Measurements from ENCODE around the gene ANKMY1. TPM values are rescaled to one million over a fixed set of nuclear protein-coding genes. Genes with fewer than 3 reads are reported as not detected.

ANKMY1 gene
- total and polyA plus RNA-seq, 2 donors = 6.6 to 10.3 TPM

DNA sequence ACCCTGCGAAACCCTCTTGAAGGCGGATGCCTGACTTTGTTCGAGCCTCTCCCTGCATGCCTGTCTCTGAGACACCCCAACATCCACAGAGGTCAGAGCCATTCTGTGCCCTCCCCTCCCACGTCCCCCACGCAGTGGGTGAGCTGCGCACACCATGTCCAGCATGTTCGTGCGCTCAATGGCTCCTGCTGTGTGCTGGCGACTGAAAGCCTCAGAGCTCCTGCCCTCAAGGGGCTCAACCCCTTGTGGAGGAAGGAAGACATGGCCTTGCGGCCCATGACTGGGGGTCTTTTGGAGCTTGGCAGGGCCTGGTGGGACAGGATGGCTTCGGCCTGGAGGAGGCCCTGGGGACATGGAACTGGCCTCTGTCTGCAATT is 45.7 kb downstream of the ANKMY1 start:
- Histone ChIP-seq H3K4me1 (ENCODE audit: control insufficient read depth in 2 of 2, insufficient read depth in 2 of 2, low read length in 2 of 2) (no peaks in the 10 kb centered on the region), H3K4me3 (ENCODE audit: low read length in 2 of 2) (no peak overlapping the region), H3K27ac (ENCODE audit: low read depth in 1 of 2, low read length in 1 of 2) (no peak overlapping the region), H3K36me3 (ENCODE audit: control insufficient read depth in 2 of 2, insufficient read depth in 2 of 2, low read length in 1 of 2) (peaks cover 0 to 15% of the 10 kb centered on the region in 2 donors), H3K9me3 (ENCODE audit: control insufficient read depth in 2 of 2, insufficient read depth in 1 of 2, low read length in 1 of 2) (no peaks in the 10 kb centered on the region), H3K27me3 (ENCODE audit: control insufficient read depth in 2 of 2, insufficient read depth in 1 of 2, low read length in 1 of 2) (no peaks in the 10 kb centered on the region)
- no peak for DNase-seq (ENCODE audit: low read depth in 6 of 9, low spot score in 9 of 9)
- 98% methylated on average over 11 of the region's 11 CpGs for WGBS

DNA sequence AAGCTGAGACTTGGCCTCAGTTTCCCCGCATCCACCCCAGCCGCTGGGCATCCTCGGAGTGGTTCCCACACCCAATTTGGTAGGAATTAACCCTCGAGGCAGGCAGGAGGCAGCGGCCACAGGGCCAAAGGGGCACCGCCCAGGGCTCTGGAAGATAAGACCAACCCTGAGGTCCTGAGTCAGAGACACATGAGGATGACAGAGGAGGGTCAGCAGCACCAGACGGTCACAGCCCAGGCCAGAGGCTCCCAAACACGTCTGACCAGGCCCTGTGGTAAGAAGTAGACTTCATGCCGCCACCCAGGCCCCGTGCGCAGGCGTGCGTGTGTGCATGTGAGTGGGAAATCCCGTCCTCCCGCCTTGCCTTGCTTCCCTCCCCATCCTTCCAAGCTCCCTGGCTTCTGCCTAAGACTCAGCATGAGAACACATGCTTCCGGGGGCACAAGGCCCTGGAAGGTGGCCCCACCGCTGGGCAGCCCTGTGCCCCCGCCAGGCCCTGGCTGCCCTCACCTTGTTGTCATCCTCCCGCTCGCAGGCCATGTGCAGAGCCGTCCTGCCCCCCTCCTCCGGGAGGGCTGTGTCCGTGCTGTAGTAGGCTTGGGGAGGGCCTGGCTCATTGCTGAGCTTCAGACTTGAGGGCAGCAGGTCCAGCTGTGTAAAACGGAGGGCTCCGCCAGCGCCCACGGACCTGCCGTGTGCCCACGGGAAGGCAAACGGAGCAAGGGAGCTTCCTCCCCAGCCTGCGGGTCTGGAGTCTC is 46.3 kb downstream of the ANKMY1 start:
- WGBS = 98% methylated on average over 31 of the region's 31 CpGs
- no peaks in the 10 kb centered on the region for H3K27me3 ChIP-seq (ENCODE audit: control insufficient read depth in 2 of 2, insufficient read depth in 1 of 2, low read length in 1 of 2)
- peaks cover 0 to 15% of the 10 kb centered on the region in 2 donors for H3K36me3 ChIP-seq (ENCODE audit: control insufficient read depth in 2 of 2, insufficient read depth in 2 of 2, low read length in 1 of 2)
- H3K27ac ChIP-seq (ENCODE audit: low read depth in 1 of 2, low read length in 1 of 2) = no peak overlapping the region
- H3K4me1 ChIP-seq (ENCODE audit: control insufficient read depth in 2 of 2, insufficient read depth in 2 of 2, low read length in 2 of 2) = no peaks in the 10 kb centered on the region
- no peaks in the 10 kb centered on the region for H3K9me3 ChIP-seq (ENCODE audit: control insufficient read depth in 2 of 2, insufficient read depth in 1 of 2, low read length in 1 of 2)
- no peak overlapping the region for H3K4me3 ChIP-seq (ENCODE audit: low read length in 2 of 2)
- no peak for DNase-seq (ENCODE audit: low read depth in 6 of 9, low spot score in 9 of 9)

- WGBS = 98% methylated on average over 12 of the region's 12 CpGs
- DNase-seq (ENCODE audit: low read depth in 6 of 9, low spot score in 9 of 9) = no peak
- no peaks in the 10 kb centered on the region for H3K9me3 ChIP-seq (ENCODE audit: control insufficient read depth in 2 of 2, insufficient read depth in 1 of 2, low read length in 1 of 2)
- H3K4me1 ChIP-seq (ENCODE audit: control insufficient read depth in 2 of 2, insufficient read depth in 2 of 2, low read length in 2 of 2) = no peaks in the 10 kb centered on the region
- H3K36me3 ChIP-seq (ENCODE audit: control insufficient read depth in 2 of 2, insufficient read depth in 2 of 2, low read length in 1 of 2) = peaks cover 0 to 15% of the 10 kb centered on the region in 2 donors
- no peak overlapping the region for H3K27ac ChIP-seq (ENCODE audit: low read depth in 1 of 2, low read length in 1 of 2)
- H3K4me3 ChIP-seq (ENCODE audit: low read length in 2 of 2) = no peak overlapping the region
- H3K27me3 ChIP-seq (ENCODE audit: control insufficient read depth in 2 of 2, insufficient read depth in 1 of 2, low read length in 1 of 2) = no peaks in the 10 kb centered on the region
Observed at GRCh38 chr2:240510513-240511210, 47.1 kb downstream of the ANKMY1 start.

- Histone ChIP-seq H3K27ac (ENCODE audit: low read depth in 1 of 2, low read length in 1 of 2) (no peak overlapping the region), H3K27me3 (ENCODE audit: control insufficient read depth in 2 of 2, insufficient read depth in 1 of 2, low read length in 1 of 2) (no peaks in the 10 kb centered on the region), H3K36me3 (ENCODE audit: control insufficient read depth in 2 of 2, insufficient read depth in 2 of 2, low read length in 1 of 2) (peaks cover 0 to 15% of the 10 kb centered on the region in 2 donors), H3K4me3 (ENCODE audit: low read length in 2 of 2) (no peak overlapping the region), H3K4me1 (ENCODE audit: control insufficient read depth in 2 of 2, insufficient read depth in 2 of 2, low read length in 2 of 2) (no peaks in the 10 kb centered on the region), H3K9me3 (ENCODE audit: control insufficient read depth in 2 of 2, insufficient read depth in 1 of 2, low read length in 1 of 2) (no peaks in the 10 kb centered on the region)
- 87% methylated on average over 12 of the region's 12 CpGs for WGBS
- DNase-seq (ENCODE audit: low read depth in 6 of 9, low spot score in 9 of 9) = no peak
Observed at GRCh38 chr2:240509667-240510512, 47.9 kb downstream of the ANKMY1 start.

DNA sequence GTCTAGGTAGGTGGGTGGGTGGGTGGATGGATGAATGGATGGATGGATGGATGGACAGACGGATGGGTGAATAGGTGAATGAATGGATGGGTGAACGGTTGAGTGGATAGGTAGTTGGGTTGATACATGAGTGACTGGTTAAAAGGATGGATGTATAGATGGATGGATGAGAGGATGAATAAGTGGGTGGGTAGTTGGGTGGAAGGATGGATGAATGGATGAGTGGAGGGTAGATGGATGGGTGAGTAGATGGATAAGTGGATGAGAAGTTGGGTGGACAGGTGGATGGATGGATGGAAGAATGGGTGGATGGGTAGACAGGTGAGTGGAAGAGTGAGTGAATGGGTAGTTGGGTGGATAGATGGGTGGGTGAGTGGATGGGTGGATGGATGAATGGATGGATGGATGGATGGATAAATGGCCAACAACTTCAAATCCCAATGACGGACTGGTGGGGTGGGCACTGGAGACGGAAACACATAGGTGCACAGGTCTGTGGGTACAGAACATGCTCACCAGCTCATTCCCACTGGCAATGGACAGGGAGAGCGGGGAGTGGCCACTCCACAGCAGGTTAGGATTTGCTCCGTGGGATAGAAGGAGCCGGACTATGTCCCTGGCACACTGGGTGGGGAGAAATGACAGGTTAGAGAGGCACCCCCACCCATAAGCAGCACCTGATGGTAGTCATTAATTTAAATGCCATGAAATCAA is 48.8 kb downstream of the ANKMY1 start:
- H3K4me3 ChIP-seq (ENCODE audit: low read length in 2 of 2) = no peak overlapping the region
- no peak overlapping the region for H3K27ac ChIP-seq (ENCODE audit: low read depth in 1 of 2, low read length in 1 of 2)
- no peaks in the 10 kb centered on the region for H3K4me1 ChIP-seq (ENCODE audit: control insufficient read depth in 2 of 2, insufficient read depth in 2 of 2, low read length in 2 of 2)
- H3K9me3 ChIP-seq (ENCODE audit: control insufficient read depth in 2 of 2, insufficient read depth in 1 of 2, low read length in 1 of 2) = no peaks in the 10 kb centered on the region
- DNase-seq (ENCODE audit: low read depth in 6 of 9, low spot score in 9 of 9) = no peak
- WGBS = 98% methylated on average over 7 of the region's 7 CpGs
- H3K36me3 ChIP-seq (ENCODE audit: control insufficient read depth in 2 of 2, insufficient read depth in 2 of 2, low read length in 1 of 2) = peaks cover 0 to 15% of the 10 kb centered on the region in 2 donors
- no peaks in the 10 kb centered on the region for H3K27me3 ChIP-seq (ENCODE audit: control insufficient read depth in 2 of 2, insufficient read depth in 1 of 2, low read length in 1 of 2)

- Histone ChIP-seq H3K4me1 (ENCODE audit: control insufficient read depth in 2 of 2, insufficient read depth in 2 of 2, low read length in 2 of 2) (no peaks in the 10 kb centered on the region), H3K27ac (ENCODE audit: low read depth in 1 of 2, low read length in 1 of 2) (no peak overlapping the region), H3K36me3 (ENCODE audit: control insufficient read depth in 2 of 2, insufficient read depth in 2 of 2, low read length in 1 of 2) (peaks cover 0 to 15% of the 10 kb centered on the region in 2 donors), H3K27me3 (ENCODE audit: control insufficient read depth in 2 of 2, insufficient read depth in 1 of 2, low read length in 1 of 2) (no peaks in the 10 kb centered on the region), H3K4me3 (ENCODE audit: low read length in 2 of 2) (no peak overlapping the region), H3K9me3 (ENCODE audit: control insufficient read depth in 2 of 2, insufficient read depth in 1 of 2, low read length in 1 of 2) (no peaks in the 10 kb centered on the region)
- 99% methylated on average over 11 of the region's 11 CpGs for WGBS
- DNase-seq (ENCODE audit: low read depth in 6 of 9, low spot score in 9 of 9) = no peak
Observed at GRCh38 chr2:240507778-240508251, 50.0 kb downstream of the ANKMY1 start.

DNA sequence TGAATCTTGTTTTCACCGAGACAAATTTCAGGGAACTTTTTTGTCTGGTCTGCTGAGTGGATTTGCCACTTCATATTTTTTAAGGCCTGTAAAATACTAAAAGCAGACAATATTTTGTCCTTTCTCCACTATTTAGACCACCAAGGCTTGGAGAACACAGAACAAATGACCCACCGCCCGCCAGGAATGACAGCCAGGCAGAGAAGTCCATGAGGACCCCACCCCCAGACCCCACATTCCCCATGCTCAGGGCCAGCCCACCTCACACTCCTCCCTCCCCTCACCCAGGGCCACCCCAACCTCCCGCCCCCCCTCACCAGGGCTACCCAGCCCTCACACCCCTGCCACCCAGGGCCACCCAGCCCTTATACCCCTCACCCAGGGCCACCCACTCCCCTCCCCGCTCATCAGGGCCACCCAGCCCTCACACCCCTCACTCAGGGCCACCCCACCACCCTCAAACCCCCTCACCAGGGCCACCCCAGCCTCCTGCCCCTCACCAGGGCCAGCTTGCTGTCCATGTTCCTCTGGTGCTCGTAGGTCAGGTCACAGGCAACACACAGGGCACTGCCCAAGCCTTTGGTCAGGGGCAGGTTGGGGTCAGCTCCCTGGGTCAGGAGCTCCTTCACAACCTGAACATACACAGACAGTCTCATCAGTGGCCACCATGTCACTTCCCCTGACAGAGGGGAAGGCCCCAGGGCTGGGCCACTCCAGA is 50.6 kb downstream of the ANKMY1 start:
- Histone ChIP-seq H3K27ac (ENCODE audit: low read depth in 1 of 2, low read length in 1 of 2) (no peak overlapping the region), H3K4me1 (ENCODE audit: control insufficient read depth in 2 of 2, insufficient read depth in 2 of 2, low read length in 2 of 2) (no peaks in the 10 kb centered on the region), H3K27me3 (ENCODE audit: control insufficient read depth in 2 of 2, insufficient read depth in 1 of 2, low read length in 1 of 2) (no peaks in the 10 kb centered on the region), H3K36me3 (ENCODE audit: control insufficient read depth in 2 of 2, insufficient read depth in 2 of 2, low read length in 1 of 2) (peaks cover 0 to 10% of the 10 kb centered on the region in 2 donors), H3K9me3 (ENCODE audit: control insufficient read depth in 2 of 2, insufficient read depth in 1 of 2, low read length in 1 of 2) (no peaks in the 10 kb centered on the region), H3K4me3 (ENCODE audit: low read length in 2 of 2) (no peak overlapping the region)
- 98% methylated on average over 6 of the region's 6 CpGs for WGBS
- DNase-seq (ENCODE audit: low read depth in 6 of 9, low spot score in 9 of 9) = no peak

GRCh38 chr2:240506406-240507059 is 51.3 kb downstream of the ANKMY1 start:
- no peaks in the 10 kb centered on the region for H3K4me1 ChIP-seq (ENCODE audit: control insufficient read depth in 2 of 2, insufficient read depth in 2 of 2, low read length in 2 of 2)

More at GRCh38 chr2:240506406-240507059, 51.3 kb downstream of the ANKMY1 start:
- Histone ChIP-seq H3K4me3 (ENCODE audit: low read length in 2 of 2) (no peak overlapping the region), H3K27me3 (ENCODE audit: control insufficient read depth in 2 of 2, insufficient read depth in 1 of 2, low read length in 1 of 2) (no peaks in the 10 kb centered on the region), H3K27ac (ENCODE audit: low read depth in 1 of 2, low read length in 1 of 2) (no peak overlapping the region), H3K9me3 (ENCODE audit: control insufficient read depth in 2 of 2, insufficient read depth in 1 of 2, low read length in 1 of 2) (no peaks in the 10 kb centered on the region), H3K36me3 (ENCODE audit: control insufficient read depth in 2 of 2, insufficient read depth in 2 of 2, low read length in 1 of 2) (peaks cover 0 to 7% of the 10 kb centered on the region in 2 donors)
- DNase-seq (ENCODE audit: low read depth in 6 of 9, low spot score in 9 of 9) = no peak
- WGBS = 97% methylated on average over 17 of the region's 17 CpGs
